Measurements from ENCODE around the gene RPS17.
"Not testable (repeated sequence)": the region's sequence is repeated elsewhere in the genome, so short reads cannot be mapped to it uniquely, and the experiment has no call there.

Gene RPS17

GRCh38 chr15:82545002-82545401 lies 4.7 kb upstream of the RPS17 start:
- DNase-seq, result no peak

- no peak for DNase-seq
Measured at GRCh38 chr15:82544431-82544830, 4.2 kb upstream of the RPS17 start.

- DNase-seq, result no peak
Measured at GRCh38 chr15:82543160-82543559, 2.9 kb upstream of the RPS17 start.

GRCh38 chr15:82540984-82541431 lies 751 bp upstream of the RPS17 start:
- DNase-seq, result no peak

GRCh38 chr15:82539691-82540054 lies 584 bp downstream of the RPS17 start:
- DNase-seq, result no peak

- DNase-seq, result no peak
Measured at GRCh38 chr15:82538961-82539690, 1.1 kb downstream of the RPS17 start.

GRCh38 chr15:82537351-82537908 lies 2.8 kb downstream of the RPS17 start:
- DNase-seq, result no peak

- no peak for DNase-seq
Measured at GRCh38 chr15:82536409-82537350, 3.6 kb downstream of the RPS17 start.

GRCh38 chr15:82535566-82536408 lies 4.5 kb downstream of the RPS17 start:
- no peak for DNase-seq

GRCh38 chr15:82535151-82535550 lies 5.1 kb downstream of the RPS17 start:
- DNase-seq, result not testable (repeated sequence)

- not testable (repeated sequence) for DNase-seq
Measured at GRCh38 chr15:82534457-82534861, 5.8 kb downstream of the RPS17 start.

- DNase-seq, result no peak
Measured at GRCh38 chr15:82533801-82534200, 6.5 kb downstream of the RPS17 start.

- no peak for DNase-seq
Measured at GRCh38 chr15:82532991-82533481, 7.2 kb downstream of the RPS17 start.

- DNase-seq, result no peak
Measured at GRCh38 chr15:82532383-82532990, 7.8 kb downstream of the RPS17 start.

GRCh38 chr15:82531496-82532382 lies 8.5 kb downstream of the RPS17 start:
- no peak for DNase-seq

GRCh38 chr15:82530606-82531379 lies 9.5 kb downstream of the RPS17 start:
- no peak for DNase-seq

- DNase-seq, result no peak
Measured at GRCh38 chr15:82530006-82530405, 10.3 kb downstream of the RPS17 start.

- not testable (repeated sequence) for DNase-seq
Measured at GRCh38 chr15:82513587-82513986, 26.7 kb downstream of the RPS17 start.

GRCh38 chr15:82507693-82508092 lies 32.6 kb downstream of the RPS17 start:
- not testable (repeated sequence) for DNase-seq

- not testable (repeated sequence) for DNase-seq
Measured at GRCh38 chr15:82507087-82507486, 33.2 kb downstream of the RPS17 start.
